Activated naive CD4-positive, alpha-beta T cell treated with Interleukin-2 at 50 U/mL for 16 hours (primary cell): Measurements from ENCODE around the gene CELSR1.
"Not testable (repeated sequence)": the region's sequence is repeated elsewhere in the genome, so short reads cannot be mapped to it uniquely, and the experiment has no call there.

Experiments used
- DNase-seq: peaks from one replicate; pipeline ENCODE4 v3.0.0-alpha.2; 2020

CELSR1 gene

DNA sequence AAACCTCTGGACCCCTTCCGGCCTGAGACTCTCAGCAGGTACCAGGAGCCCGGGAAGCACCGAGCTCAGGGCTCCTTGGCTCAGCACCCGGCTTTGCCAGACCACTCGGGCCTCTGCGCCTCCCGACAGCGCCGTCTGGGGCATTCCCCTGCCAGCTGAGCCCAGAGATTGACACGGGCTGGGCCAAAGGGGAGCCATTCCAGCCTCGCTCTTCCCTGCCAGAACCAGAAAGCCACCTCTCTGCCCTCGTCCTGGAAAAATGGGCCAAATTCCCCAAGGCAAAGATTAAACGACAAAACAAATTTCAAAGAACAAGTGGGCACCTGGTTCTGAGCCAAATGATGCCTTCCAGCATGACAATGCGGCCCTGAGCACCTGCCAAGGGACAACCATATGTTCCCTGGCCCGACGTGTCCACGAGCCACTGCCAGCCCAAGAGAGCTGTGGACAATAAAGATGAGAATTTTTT is 59.3 kb downstream of the CELSR1 start:
- no peak for DNase-seq

DNA sequence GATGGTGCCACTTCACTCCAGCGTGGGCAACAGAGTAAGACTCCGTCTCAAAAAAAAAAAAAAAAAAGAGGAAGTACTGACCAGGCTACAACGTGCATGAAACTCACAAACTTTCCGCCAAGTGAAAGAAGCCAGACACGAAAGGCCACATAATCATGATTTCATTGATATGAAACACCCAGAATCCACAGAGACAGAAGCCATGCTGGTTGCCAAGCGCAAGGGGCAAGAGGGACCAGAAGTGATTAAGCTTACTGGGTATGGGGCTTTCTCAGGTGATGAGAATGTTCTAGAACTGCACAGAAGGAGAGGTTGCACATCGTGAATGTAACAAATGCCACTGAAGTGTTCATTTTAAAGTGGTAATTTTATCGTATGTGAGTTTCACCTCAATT is 60.9 kb downstream of the CELSR1 start:
- no peak for DNase-seq

DNA sequence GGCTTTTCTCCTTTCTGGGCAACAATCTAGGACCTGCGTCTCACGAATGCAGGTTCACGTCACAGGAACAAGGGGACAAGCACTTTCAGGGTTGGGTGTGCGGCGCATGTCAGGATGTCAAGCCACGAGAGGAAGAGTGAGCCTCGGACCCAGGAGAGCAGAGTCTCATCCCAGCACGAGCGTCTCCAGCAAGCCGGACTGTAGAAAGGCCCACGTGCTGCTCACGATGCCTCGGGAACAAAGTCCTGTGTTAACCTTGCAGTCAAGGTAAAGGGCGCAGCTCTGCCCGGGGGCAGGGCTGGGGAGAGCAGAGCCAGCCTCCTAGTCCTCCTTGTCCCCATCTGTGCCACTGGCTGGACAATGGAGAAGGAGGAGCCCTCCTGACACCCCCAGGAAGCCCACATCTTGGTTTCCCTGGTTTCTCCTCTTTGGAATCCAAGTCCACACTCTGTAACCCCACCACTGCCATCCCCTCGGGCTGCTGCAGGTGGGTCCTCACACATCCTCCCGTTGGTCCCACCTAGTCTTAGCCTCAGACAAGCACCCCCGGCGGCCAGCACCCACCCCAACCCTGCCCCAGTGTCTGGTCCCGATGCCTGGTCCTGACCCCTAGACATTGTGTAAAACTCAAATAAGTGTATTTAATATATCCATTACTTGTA is 63.4 kb downstream of the CELSR1 start:
- no peak for DNase-seq

DNA sequence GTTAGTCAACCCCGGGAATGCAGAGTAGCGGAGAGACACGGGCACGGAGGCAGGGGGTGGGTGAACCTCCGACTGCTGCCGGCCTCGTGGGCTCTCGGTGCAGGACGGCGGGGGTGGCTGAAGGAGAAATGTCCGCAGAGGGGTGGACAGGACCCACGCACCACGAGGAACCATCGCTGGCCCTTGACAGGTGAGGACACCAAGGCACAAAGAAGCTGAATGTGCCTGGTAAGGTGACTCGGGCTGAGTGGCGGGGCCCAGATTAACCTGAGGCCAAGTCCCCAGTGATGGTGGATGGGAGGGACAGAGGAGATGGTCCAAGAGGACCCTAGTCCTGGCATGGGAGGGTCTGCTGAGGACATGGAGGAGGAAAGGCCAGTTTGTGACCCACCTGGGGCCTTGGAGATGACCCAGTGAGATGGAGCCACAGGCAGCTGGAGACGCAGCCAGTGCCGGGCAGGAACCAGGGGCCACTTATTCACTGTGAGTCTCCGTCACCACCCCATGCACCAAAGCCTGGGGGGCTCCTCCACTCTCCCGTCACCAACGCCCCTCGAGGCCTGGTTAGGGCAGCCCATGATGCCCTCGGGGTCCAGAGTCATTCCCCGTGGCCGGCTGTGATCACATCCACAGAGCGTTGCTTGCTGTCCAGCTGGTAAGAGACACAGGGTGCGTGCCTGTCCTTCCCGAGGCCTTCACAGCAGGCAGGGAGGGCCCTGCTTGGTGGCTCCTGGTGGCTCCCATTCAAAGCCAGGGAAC is 64.2 kb downstream of the CELSR1 start:
- no peak for DNase-seq

DNA sequence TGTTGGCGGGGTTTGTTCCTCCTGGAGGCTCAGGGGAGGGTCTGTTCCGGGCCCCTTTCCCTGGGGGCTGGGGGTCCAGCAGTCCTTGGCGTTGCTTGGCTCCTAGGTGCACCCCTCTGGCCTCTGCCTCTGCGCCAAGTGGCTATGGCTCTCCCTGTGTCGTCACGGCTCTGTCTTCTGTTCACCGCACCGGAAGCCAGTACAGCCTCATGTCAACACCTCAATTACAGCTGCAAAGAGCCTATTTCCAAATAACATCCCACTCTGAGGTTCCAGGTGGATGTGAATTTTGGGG is 64.8 kb downstream of the CELSR1 start:
- no peak for DNase-seq

DNA sequence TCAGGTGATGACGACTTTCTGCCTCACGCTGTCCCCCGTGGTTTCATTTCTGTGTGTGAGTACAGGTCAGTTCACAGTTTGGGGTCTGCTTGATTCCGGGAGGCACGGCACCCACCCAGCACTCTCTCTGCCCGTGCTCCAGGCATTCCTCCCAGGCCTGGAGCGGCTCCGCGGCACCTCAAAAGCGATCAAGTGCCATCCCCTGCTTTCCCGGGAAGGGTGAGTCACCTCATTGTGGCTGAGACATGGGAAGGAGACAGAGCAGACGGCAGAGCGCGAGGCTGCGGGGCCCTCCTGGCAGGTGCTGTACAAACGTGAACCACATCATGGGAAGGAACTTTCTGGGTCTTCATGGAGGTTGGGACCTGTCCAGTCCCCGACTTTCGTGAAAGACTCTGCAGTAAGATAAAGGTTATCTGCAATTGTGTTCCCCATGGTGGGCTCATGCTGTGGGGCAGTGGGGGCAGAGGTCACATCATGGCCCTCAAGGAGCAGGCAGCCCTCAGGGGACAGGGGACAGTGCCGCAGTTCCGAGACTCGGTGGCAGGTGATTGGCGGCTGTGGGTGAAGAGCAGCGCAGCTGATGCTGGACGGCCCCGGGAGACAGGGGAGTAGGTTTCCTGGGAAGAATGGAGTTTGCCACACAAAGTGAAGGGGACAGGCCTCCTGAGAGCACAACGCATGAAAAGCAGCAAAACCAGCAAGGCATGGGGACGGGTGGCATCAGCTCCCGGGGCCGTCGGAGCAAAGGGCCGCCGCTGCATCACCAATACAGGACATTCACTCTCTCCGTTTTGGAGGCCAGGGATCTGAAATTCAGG is 65.3 kb downstream of the CELSR1 start:
- DNase-seq, result no peak

DNA sequence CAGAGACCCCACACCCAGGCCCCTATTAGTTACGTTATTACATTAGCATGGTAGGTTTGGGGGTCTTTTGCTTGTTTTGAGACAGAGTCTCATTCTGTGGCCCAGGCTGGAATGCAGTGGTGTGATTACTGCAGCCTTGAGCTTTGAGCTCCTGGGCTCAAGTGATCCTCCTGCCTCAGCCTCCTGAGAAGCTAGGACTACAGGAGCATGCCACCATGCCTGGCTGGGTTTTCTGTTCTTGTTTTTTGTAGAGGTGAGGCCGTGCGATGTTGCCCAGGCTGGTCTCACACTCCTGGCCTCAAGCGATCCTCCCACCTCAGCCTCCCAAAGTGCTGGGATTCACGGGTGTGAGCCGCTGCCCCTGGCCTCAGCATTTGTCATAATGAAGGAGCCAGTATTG is 66.1 kb downstream of the CELSR1 start:
- not testable (repeated sequence) for DNase-seq

DNA sequence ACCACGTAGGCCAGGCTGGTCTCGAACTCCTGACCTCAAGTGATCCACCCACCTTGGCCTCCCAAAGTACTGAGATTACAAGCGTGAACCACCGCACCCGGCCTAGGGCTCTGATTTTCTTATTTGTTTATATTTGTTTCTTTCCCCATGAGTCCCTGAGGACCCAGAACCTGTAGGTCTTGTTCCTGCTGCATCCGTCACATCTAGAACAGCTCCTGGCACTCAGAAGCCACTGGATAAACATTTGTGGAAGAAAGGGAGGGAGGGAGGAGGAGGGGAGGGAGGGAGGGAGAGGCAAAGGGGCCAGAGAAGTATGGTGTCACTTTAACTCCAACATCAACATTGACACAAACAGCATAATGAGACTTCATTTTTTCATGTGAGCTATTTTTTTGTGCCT is 67.7 kb downstream of the CELSR1 start:
- no peak for DNase-seq

DNA sequence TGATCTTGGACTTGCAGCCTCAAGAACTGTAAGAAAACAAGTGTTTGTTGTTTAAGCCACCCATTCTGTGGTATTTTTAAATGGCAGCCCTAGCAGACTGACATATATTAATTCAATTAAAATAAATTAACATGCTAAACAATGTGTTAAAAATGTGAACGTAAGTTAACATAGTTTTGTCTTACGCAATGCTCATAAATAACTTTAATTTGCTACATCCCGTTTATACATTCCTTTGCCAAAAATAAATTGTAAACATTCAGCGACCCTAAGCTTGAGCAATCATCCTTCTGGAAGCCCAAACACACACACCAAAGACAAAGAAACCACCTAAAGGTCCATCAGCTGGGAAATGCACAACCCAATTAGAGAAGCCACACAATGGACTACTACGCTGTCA is 70.4 kb downstream of the CELSR1 start:
- DNase-seq, result no peak

DNA sequence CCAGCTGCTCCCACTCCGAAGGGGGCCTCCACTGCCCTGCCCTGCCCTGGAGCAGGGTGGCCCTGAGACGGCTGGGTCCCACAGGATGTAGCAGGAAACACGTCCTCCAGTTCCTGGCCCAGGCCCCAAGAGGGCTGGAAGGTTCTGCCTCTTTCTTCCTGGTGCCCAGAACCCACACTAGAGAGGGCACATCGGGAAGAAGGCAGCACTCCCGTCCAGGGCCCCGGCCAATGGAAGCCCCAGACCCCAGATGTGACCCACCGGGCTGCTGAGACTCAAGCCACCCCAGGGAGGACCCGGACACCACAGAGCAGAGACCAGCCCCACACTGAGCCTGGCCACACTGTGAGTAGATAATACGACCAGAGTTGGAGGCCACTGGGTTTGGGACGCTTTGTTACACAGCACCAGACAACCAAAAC is 71.2 kb downstream of the CELSR1 start:
- no peak for DNase-seq

DNA sequence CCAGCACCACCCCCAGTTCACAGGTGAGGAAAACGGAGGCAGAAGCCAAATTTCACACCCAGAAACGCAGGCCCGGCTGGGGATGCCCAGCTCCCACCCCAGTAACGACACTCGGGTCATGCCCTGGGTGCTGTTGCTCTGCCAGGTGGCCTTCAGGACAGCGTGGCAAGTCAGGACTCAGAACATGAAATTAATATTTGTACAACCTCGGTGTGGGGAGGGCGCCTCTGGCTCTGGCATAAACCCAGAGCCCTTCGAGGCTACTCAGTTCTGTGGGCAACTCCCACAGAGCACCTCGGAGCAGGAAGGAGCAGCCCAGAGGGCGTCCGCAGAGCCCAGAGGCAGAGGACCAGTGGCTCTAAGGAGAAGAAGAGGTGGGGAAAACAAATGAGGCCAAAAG is 71.6 kb downstream of the CELSR1 start:
- no peak for DNase-seq

DNA sequence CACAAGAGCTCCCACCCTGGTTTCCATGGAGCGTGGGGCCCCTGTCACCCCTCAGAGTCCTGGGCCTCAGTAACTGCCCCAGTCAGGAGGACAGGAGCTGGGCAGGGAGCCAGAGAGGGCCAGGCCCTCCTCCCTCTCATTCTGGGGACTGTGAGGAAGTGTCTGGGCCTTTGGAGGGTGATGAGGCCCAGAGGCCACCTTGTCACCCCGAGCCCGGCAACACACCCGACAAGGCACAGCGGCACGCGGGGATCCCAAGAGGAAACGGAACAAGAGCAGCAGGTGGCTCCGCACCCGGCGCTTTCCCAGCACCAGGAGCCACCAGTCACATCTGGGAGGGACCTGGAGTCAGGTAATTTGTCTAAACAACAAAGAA is 72.1 kb downstream of the CELSR1 start:
- no peak for DNase-seq

DNA sequence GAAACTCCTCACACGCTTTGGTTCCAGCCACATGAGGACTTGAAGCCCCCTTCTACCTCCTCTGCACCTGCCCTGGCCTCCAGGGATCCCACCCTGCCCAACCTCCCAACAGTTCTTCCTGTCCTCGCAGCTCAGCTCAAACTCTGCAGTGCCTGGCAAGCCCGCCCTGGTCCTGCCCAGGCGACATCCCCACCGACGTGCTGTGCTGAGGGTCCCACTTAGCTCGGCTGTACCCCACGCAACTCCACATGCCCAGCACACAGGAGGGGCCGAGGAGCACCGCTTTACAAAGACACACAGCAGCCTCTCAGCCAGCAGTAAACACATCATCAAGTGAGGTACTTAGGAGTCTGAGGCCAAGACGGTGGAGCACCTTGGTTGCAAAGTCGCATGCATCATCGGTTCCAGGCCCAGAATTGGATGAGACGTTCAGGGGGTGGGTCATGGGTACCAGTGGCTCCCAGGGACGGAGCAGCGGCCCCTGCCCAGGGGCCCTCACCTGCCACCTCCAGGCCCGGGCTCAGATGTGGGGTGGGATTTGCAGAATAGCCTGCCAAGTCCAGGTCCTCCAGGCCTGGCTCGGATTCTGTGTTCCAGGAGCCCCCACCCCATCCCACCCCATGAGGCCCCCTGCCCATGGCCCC is 72.6 kb downstream of the CELSR1 start:
- DNase-seq, result no peak

DNA sequence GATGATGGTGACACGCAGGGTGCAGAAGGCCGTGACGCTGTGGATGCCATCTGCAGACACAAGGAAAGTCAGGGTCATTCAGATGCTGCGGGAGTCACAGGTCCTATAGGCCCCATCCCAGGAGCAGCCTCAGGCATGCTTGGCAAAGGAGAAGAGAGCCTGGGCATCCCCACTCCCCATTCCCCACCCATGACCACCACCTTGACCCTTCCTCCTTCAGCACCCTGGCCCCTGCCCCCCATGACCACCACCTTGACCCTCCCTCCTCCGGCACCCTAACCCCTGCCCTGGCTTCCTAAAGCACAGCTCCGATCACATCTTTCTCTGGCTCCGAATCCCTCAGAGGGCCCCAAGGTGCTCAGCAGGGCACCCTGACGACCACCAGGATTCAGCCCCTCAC is 73.1 kb downstream of the CELSR1 start:
- no peak for DNase-seq

DNA sequence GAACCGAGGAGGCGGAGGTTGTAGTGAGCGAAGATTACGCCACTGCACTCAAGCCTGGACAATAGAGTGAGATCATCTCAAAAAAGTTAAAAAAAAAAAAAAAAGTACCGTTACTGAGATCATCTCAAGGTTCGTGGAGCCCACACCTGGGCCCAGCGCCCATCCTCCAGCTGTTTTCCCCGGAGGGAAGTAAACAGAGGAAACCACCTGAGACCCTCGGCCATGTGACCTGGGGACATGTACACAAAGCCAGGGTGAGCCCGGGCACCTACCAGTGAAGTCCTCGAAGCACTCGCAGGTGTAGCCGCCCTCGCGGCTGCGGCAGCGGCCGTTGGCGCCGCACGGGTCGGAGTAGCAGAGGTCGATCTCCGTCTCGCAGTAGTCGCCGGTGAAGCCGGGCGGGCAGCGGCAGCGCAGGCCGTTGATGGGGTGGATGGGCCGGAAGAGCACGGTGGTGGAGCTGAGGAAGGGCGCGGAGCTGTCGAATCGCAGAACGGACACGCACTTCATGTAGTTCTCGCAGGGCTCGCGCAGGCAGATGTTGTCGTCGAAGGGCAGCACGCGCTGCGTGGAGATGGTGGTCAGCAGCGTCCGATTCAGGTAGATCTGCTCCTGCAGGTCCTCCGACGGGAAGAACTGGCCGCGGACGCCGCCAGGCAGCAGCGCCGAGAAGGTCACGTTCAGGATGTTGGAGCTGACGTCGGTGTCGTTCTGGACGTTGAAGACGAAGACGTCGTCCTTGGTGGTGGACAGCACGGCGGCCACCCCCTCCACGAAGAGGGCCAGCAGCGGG is 73.8 kb downstream of the CELSR1 start:
- DNase-seq, result no peak

DNA sequence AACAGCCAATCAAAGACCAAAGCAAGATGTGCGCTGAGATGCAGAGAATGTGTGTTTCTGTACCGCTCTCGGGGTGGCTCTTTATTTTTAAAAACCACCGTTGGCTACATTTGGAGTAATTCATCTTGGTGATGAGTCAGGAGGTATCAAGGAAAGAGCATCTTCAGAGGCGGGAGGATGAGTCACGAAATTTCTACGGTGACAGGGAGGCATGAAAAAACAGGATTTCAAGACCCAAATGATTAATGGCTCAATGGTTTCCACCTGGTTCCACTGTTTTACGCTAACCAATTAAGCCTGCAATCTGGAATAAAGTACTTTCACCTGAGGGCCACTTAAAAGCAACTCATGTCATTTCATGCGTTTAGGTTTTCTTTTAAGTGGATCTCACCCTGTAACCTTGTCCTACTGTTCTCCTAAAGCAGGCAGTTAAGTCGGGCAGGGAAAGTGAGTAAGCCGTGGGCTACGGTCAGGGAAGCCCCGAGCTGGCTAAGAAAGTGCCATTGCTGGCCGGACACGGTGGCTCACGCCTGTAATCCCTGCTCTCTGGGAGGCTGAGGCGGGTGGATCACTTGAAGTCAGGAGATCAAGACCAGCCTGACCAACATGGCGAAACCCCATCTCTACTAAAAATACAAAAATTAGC is 74.6 kb downstream of the CELSR1 start:
- DNase-seq, result no peak

DNA sequence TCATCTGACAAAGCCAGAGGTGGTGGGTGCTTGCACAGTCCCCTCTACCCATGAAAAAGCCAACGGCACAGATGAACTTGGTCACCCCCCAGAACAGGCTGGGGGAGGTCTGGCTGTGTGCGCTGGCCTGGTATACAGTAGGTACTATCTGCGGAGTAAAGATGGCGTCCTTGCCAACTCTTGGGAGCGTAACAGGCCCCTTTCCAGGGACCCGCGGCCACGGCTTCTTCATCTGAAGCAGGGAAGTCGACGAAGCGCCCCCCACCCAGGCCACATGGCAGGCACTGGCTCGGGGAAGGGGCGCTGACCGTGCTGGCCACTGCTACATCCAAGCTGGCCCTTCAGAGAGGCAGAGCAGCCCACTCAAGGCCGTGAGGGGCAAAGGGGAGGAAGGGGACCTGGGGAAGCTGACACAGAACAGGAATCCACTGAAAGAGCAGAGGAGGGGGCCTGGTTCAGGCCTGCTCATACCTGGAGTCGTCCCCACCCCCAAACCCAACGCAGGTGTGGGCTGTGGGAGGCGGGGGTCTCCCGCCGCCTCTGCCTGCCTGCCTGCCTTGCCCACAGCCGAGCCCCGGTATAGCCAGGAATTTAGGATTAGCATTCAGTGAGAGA is 75.7 kb downstream of the CELSR1 start:
- no peak for DNase-seq

DNA sequence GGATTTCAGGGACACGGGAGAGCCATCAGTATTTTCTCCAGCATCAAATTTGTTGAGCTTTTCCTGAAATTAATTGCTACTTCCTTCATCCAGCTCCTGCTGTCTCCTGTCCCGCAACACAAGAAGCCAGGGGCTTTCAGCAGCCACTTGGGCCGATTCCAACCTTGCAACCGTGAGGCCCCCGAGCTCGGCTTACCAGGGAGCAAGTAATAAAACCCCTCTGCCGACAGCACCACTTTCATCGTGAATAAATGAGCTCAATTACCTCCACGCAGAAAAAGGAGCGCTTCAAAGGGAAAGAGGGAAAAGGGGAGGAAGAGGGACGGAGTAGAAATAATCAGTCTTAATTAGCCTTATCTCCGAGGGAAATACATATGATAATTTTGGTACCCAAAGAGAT is 76.6 kb downstream of the CELSR1 start:
- DNase-seq, result no peak

DNA sequence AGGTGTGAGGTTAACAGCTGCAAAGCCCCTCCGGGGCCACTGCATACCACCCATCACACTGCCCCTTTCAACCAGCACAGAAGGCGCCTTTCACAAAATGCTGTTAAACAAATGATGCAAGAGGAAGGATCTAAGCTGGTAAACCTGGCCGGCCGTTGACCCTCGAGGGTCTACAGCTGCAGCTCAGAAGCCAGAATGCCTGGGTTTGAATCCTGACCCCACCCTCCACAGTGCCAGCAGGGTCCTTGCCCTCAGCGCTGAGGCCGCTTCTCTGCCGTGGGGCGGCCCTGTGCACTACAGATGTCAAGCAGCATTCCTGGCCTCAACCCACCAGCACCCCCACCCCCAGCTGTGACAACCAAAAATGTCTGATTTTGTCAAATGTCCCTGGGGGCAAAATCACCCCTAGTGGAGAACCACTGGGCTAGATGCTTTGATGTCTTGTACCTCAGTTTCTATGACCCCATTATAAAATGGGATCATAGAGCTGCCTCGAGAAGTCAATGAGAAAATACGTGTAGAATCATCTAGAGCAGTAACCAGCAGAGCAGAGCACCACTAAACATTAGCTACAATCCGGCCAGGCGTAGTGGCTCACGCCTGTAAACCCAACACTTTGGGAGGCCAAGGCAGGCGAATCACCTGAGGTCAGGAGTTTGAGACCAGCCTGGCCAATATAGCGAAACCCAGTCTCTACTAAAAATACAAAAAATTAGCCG is 77.9 kb downstream of the CELSR1 start:
- DNase-seq, result no peak

DNA sequence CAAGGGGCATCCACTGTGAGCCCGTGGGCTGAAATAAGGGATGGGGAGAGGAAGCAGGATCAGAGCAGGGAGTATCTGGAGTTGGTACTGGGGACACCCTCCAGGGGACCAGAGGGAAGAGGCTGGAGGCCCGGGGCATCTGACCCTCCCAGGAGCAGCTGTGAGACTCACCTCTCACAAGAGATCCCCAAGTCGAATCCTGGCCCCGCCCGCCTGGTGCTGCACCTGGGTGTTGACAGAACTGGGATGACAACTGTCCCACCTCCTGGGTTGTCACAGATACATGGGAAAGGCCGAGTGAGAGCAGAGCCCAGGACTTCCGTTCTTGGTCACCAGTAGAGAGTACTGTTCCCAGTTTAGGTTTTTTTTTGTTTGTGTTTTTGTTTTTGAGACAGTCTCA is 78.9 kb downstream of the CELSR1 start:
- DNase-seq, result no peak
